SU-DHL-6 (cell line): ENCODE results near the gene MID2.

Experiments
- EZH2phosphoT487 ChIP-seq: fragments of 200-600 bp; sonication (generic), shearing (Covaris generic); conservative IDR thresholded peaks from 2 replicates; pipeline ENCODE4 v1.6.1; 2018; ENCODE audit warnings: mild to moderate bottlenecking, antibody characterized with exemption, low read length, moderate library complexity, mixed read lengths
- TF ChIP-seq, protein P1 (sequence below): fragments of 200-600 bp; sonication (generic); IDR thresholded peaks from one replicate; pipeline ENCODE4 v1.5.1; 2017; ENCODE audit warnings: antibody characterized with exemption, mild to moderate bottlenecking, low read length, moderate library complexity; ENCODE audit not compliant: insufficient read depth, poor library complexity, severe bottlenecking

DNA sequence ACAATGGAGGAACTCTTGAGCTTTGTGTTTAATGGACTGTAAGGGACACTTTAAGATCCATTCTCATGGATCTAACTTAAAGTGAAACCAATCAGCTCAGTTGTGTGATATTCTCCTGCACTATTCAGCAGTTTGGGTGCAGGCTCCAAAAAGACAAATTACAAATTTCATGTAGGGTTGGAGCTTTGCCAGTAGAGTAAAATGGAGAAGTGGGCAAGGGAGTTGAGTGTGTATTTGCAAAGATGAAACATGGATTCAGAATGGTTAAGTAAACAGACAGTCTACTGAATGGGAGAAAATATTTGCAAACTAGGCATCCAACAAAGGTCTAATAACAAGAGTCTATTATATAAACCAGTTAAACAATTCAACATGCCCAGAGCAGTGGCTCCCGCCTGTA, 21.2 kb upstream of the MID2 start:
- TF ChIP-seq, protein P1, sequence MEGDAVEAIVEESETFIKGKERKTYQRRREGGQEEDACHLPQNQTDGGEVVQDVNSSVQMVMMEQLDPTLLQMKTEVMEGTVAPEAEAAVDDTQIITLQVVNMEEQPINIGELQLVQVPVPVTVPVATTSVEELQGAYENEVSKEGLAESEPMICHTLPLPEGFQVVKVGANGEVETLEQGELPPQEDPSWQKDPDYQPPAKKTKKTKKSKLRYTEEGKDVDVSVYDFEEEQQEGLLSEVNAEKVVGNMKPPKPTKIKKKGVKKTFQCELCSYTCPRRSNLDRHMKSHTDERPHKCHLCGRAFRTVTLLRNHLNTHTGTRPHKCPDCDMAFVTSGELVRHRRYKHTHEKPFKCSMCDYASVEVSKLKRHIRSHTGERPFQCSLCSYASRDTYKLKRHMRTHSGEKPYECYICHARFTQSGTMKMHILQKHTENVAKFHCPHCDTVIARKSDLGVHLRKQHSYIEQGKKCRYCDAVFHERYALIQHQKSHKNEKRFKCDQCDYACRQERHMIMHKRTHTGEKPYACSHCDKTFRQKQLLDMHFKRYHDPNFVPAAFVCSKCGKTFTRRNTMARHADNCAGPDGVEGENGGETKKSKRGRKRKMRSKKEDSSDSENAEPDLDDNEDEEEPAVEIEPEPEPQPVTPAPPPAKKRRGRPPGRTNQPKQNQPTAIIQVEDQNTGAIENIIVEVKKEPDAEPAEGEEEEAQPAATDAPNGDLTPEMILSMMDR = no peak
- TF ChIP-seq EZH2phosphoT487 = no peak
